GM12873 (cell line): ENCODE measurements around the gene USP51.

Experiments used
- CTCF ChIP-seq: IDR thresholded peaks from 2 replicates; pipeline ENCODE4 v1.5.1; 2012; ENCODE audit warnings: low read depth, mild to moderate bottlenecking, moderate library complexity, low read length, control low read depth; ENCODE audit not compliant: insufficient read depth; ENCODE audit errors: missing control alignments

USP51 gene

GRCh38 chrX:55489314-55490009, at the start of gene USP51:
USP51 (minus strand) TSS chrX:55489848; CDS start chrX:55488939, 909 bp downstream.
- TF ChIP-seq CTCF: peak; percentile 25

- no peak for TF ChIP-seq CTCF
These were observed 34.8 kb upstream of the USP51 start for GRCh38 chrX:55524487-55524886.

GRCh38 chrX:55523356-55523755, 33.7 kb upstream of the USP51 start:
- no peak for TF ChIP-seq CTCF

GRCh38 chrX:55522596-55523276, 33.1 kb upstream of the USP51 start:
- no peak for TF ChIP-seq CTCF

- no peak for TF ChIP-seq CTCF
These were observed 32.0 kb upstream of the USP51 start for GRCh38 chrX:55521687-55522086.

- TF ChIP-seq CTCF: no peak
These were observed 1.3 kb upstream of the USP51 start for GRCh38 chrX:55490974-55491373.

GRCh38 chrX:55490121-55490520, 473 bp upstream of the USP51 start:
- TF ChIP-seq CTCF: no peak
